Type B pancreatic cell (in vitro differentiated cells): ENCODE measurements around the gene WBP1L. TPM values are rescaled to one million over a fixed set of nuclear protein-coding genes. Genes with fewer than 3 reads are reported as not detected.
A peak's percentile ranks its signal among the peaks of the same experiment; 100 is the strongest.
"Not testable (repeated sequence)": the region's sequence is repeated elsewhere in the genome, so short reads cannot be mapped to it uniquely, and the experiment has no call there.

Experiments used
- DNase-seq: peaks from one replicate; pipeline ENCODE4 v3.0.0; 2021; ENCODE audit warnings: mixed read lengths; ENCODE audit not compliant: unreplicated experiment; ENCODE audit errors: extremely low spot score
- H3K27ac Mint-ChIP-seq: 2 replicates; pipeline ENCODE4 v1.8.0; 2021; ENCODE audit warnings: mild to moderate bottlenecking, mixed read lengths
- H3K27me3 Mint-ChIP-seq: 2 replicates; pipeline ENCODE4 v1.8.0; 2021; ENCODE audit warnings: mixed read lengths
- H3K36me3 Mint-ChIP-seq: 2 replicates; pipeline ENCODE4 v1.8.0; 2021; ENCODE audit warnings: mixed read lengths
- H3K4me1 Mint-ChIP-seq: one replicate; pipeline ENCODE4 v1.8.0; 2021; ENCODE audit warnings: mixed read lengths; ENCODE audit not compliant: unreplicated experiment
- H3K4me3 Mint-ChIP-seq: 2 replicates; pipeline ENCODE4 v1.8.0; 2021; ENCODE audit warnings: mild to moderate bottlenecking, mixed read lengths
- H3K9me3 Mint-ChIP-seq: 2 replicates; pipeline ENCODE4 v1.8.0; 2021; ENCODE audit warnings: mixed read lengths
- CTCF ChIP-seq: fragments of 200-600 bp; sonication (generic); conservative IDR thresholded peaks from 2 replicates; pipeline ENCODE4 v1.5.0; 2021; ENCODE audit warnings: antibody characterized with exemption, mild to moderate bottlenecking
- total RNA-seq: library from RNA; stranded (reverse); gene quantifications from 2 replicates; pipeline ENCODE4 v1.2.1, GENCODE V29; 2021; ENCODE audit warnings: low replicate concordance

Gene WBP1L
- total RNA-seq, 1 donor from 2014 or later: 40.3 TPM

GRCh38 chr10:102738692-102739121, 5.0 kb upstream of the WBP1L start:
- TF ChIP-seq CTCF: no peak
- Mint-ChIP-seq H3K27ac (peak overlapping the region; percentile 21), H3K27me3 (no peaks in the 10 kb centered on the region), H3K4me3 (no peak overlapping the region), H3K9me3 (no peaks in the 10 kb centered on the region), H3K4me1 (no peaks in the 10 kb centered on the region), H3K36me3 (peaks cover 4% of the 10 kb centered on the region)
- no peak for DNase-seq

GRCh38 chr10:102740229-102740628, 3.5 kb upstream of the WBP1L start:
- H3K4me3 Mint-ChIP-seq: no peak overlapping the region
- no peak overlapping the region for H3K27ac Mint-ChIP-seq
- H3K4me1 Mint-ChIP-seq: peaks cover 10% of the 10 kb centered on the region
- TF ChIP-seq CTCF: no peak
- H3K27me3 Mint-ChIP-seq: no peaks in the 10 kb centered on the region
- no peak for DNase-seq
- H3K9me3 Mint-ChIP-seq: no peaks in the 10 kb centered on the region
- H3K36me3 Mint-ChIP-seq: peaks cover 4% of the 10 kb centered on the region

GRCh38 chr10:102741726-102742237, 2.0 kb upstream of the WBP1L start:
- no peak for TF ChIP-seq CTCF
- peaks cover 4% of the 10 kb centered on the region for H3K36me3 Mint-ChIP-seq

GRCh38 chr10:102742313-102742712, 1.4 kb upstream of the WBP1L start:
- not testable (repeated sequence) for DNase-seq, H3K36me3 Mint-ChIP-seq, H3K9me3 Mint-ChIP-seq, H3K27ac Mint-ChIP-seq, H3K27me3 Mint-ChIP-seq
- Mint-ChIP-seq H3K4me1 (peaks cover 21% of the 10 kb centered on the region), H3K4me3 (peak overlapping the region; percentile 93)

More at GRCh38 chr10:102741726-102742237, 2.0 kb upstream of the WBP1L start:
- DNase-seq: no peak
- Mint-ChIP-seq H3K27me3 (no peaks in the 10 kb centered on the region), H3K4me1 (peaks cover 21% of the 10 kb centered on the region), H3K27ac (no peak overlapping the region), H3K9me3 (no peaks in the 10 kb centered on the region), H3K4me3 (peak overlapping the region; percentile 43)

GRCh38 chr10:102743078-102743587, 615 bp upstream of the WBP1L start:
- no peaks in the 10 kb centered on the region for H3K27me3 Mint-ChIP-seq
- no peak for DNase-seq
- peaks cover 4% of the 10 kb centered on the region for H3K36me3 Mint-ChIP-seq
- peak overlapping the region; percentile 93 for H3K4me3 Mint-ChIP-seq
- H3K9me3 Mint-ChIP-seq: peaks cover under 1% of the 10 kb centered on the region
- TF ChIP-seq CTCF: no peak
- peaks cover 21% of the 10 kb centered on the region for H3K4me1 Mint-ChIP-seq
- H3K27ac Mint-ChIP-seq: peak overlapping the region; percentile 89

GRCh38 chr10:102744374-102745051, 765 bp downstream of the WBP1L start:
- DNase-seq: no peak
- peaks cover 6% of the 10 kb centered on the region for H3K9me3 Mint-ChIP-seq
- peak overlapping the region; percentile 89 for H3K27ac Mint-ChIP-seq
- peaks cover 27% of the 10 kb centered on the region for H3K4me1 Mint-ChIP-seq
- peaks cover 11% of the 10 kb centered on the region for H3K36me3 Mint-ChIP-seq
- H3K27me3 Mint-ChIP-seq: no peaks in the 10 kb centered on the region
- no peak for TF ChIP-seq CTCF
- H3K4me3 Mint-ChIP-seq: peak overlapping the region; percentile 93
